K562 (cell line): Measurements from ENCODE around the gene GRIK1. TPM values are rescaled to one million over a fixed set of nuclear protein-coding genes. Genes with fewer than 3 reads are reported as not detected.

Experiments
- BRD9 ChIP-seq: fragments of 450-650 bp; IDR thresholded peaks from 2 replicates; pipeline ENCODE4 v1.6.1; 2018; ENCODE audit warnings: low read depth; ENCODE audit not compliant: partially characterized antibody
- CBX2 ChIP-seq: fragments of 200-600 bp; sonication (generic); IDR thresholded peaks from one replicate; pipeline ENCODE4 v1.6.1; 2012; ENCODE audit warnings: mild to moderate bottlenecking, low read length, inconsistent platforms; ENCODE audit not compliant: insufficient read depth, poor library complexity, severe bottlenecking
- GATA2 ChIP-seq: sonication (generic); formaldehyde crosslinking; IDR thresholded peaks from 2 replicates; pipeline ENCODE4 v1.4.0; 2020; ENCODE audit warnings: mild to moderate bottlenecking, missing genetic modification reagents
- HINFP ChIP-seq: fragments of 450-650 bp; conservative IDR thresholded peaks from 2 replicates; pipeline ENCODE4 v1.6.1; 2016; ENCODE audit warnings: missing genetic modification characterization, low read depth, mild to moderate bottlenecking, control low read depth, missing compliant biosample characterization
- MAFK ChIP-seq: IDR thresholded peaks from 2 replicates; pipeline ENCODE4 v1.6.1; 2011; ENCODE audit warnings: low read length, improper control_type of control experiment
- PBX2 ChIP-seq, 2 experiments: IDR thresholded peaks in 1 of 2; conservative IDR thresholded peaks in 1 of 2; 2 replicates each; pipeline ENCODE4 v1.6.1; 2016; ENCODE audit warnings: low read depth in 2 of 2, mild to moderate bottlenecking in 1 of 2, missing compliant biosample characterization in 1 of 2, missing genetic modification characterization in 1 of 2, moderate library complexity in 1 of 2
- PKNOX1 ChIP-seq: fragments of 450-650 bp; IDR thresholded peaks from 2 replicates; pipeline ENCODE4 v1.6.1; 2016
- SNRNP70 ChIP-seq: fragments of 200-400 bp; formaldehyde crosslinking; optimal IDR thresholded peaks from 2 replicates; pipeline ENCODE3; 2017; ENCODE audit warnings: low read depth, low read length
- ZBTB1 ChIP-seq: sonication (generic); formaldehyde crosslinking; IDR thresholded peaks from 2 replicates; pipeline ENCODE4 v1.8.1; 2023; ENCODE audit warnings: missing genetic modification reagents, low read depth, mild to moderate bottlenecking, borderline replicate concordance
- ZNF3 ChIP-seq: fragments of 250-450 bp; sonication (Bioruptor Pico); IDR thresholded peaks from 2 replicates; pipeline ENCODE4 v1.5.0; 2021; ENCODE audit warnings: mild to moderate bottlenecking, moderate library complexity
- ZNF561 ChIP-seq: fragments of 450-650 bp; formaldehyde crosslinking; conservative IDR thresholded peaks from 2 replicates; pipeline ENCODE4 v1.4.0; 2020; ENCODE audit warnings: mild to moderate bottlenecking, moderate library complexity
- polyA plus RNA-seq, 8 experiments: library from polyadenylated mRNA; depleted of rRNA in 4 of 8; stranded (reverse) in 5 of 8; unstranded in 3 of 8; fragments of >200 nt; fragmentation: Nextera tagmentation in 2 of 8; fragmentation: Illumina TruSeq in 1 of 8; extraction: Ambion mirVana in 2 of 8; extraction: Trizol in 1 of 8; gene quantifications; 2 replicates each; pipeline versions ENCODE4 v1.2.1 to v1.2.3, GENCODE V29; 2011 to 2014; ENCODE audit warnings: inconsistent platforms in 1 of 8, missing spikeins in 1 of 8
- total RNA-seq, 7 experiments: library from RNA; depleted of rRNA in 6 of 7; stranded (reverse); fragments of >200 nt in 6 of 7; fragmentation: Illumina TruSeq in 2 of 7; extraction: Trizol in 2 of 7; gene quantifications; 2 replicates each; pipeline versions ENCODE4 v1.2.1 to v1.2.3, GENCODE V29; 2011 to 2021; ENCODE audit warnings: low replicate concordance in 1 of 7

GRIK1 gene
- total and polyA plus RNA-seq, 9 of the 15 experiments (the other 6 are each of a cell fraction or from before 2014, with no cell fraction given) = 0.17 to 2.8 (median 0.53) TPM

GRCh38 chr21:29762570-29763082, 177.2 kb downstream of the GRIK1 start (continued):
- TF ChIP-seq ZBTB1 (no peak), HINFP (tag) (no peak), PKNOX1 (0 out of 2 replicates have a peak, but pooled peaks have one; percentile 21), CBX2 (no peak), ZNF3 (CRISPR knock-in tag) (no peak), MAFK (no peak), PBX2 (CRISPR knock-in tag; IDR thresholded peaks at IDR 0.05; ENCODE audit: low read depth) (no peak), PBX2 (tag; conservative IDR thresholded peaks at IDR 0.05; ENCODE audit: low read depth) (peak; percentile 79), SNRNP70 (no peak), BRD9 (no peak), ZNF561 (CRISPR knock-in tag) (no peak), GATA2 (no peak)
- TF ChIP-seq, all 486 proteins: peak for 7
